HCT116 (cell line): ENCODE results near the gene STT3B.

Experiments
- CTCF ChIP-seq, 3 experiments: fragments of 200-600 bp in 1 of 3; sonication (generic) in 1 of 3; IDR thresholded peaks in 2 of 3; conservative IDR thresholded peaks in 1 of 3; 2 replicates each; pipeline ENCODE4 v1.5.1; 2012 to 2017; ENCODE audit warnings: low read depth in 2 of 3, low read length in 2 of 3, antibody characterized with exemption in 1 of 3, borderline replicate concordance in 1 of 3, control low read depth in 1 of 3, mild to moderate bottlenecking in 1 of 3, mixed read lengths in 1 of 3, mixed run types in 1 of 3, moderate library complexity in 1 of 3; ENCODE audit not compliant: insufficient read depth in 1 of 3
- EZH2 ChIP-seq: fragments of 200-600 bp; sonication (generic); IDR thresholded peaks from 2 replicates; pipeline ENCODE4 v1.6.1; 2017; ENCODE audit warnings: antibody characterized with exemption, mixed run types
- JUND ChIP-seq: IDR thresholded peaks from 2 replicates; pipeline ENCODE4 v1.6.1; 2012
- POLR2A ChIP-seq: IDR thresholded peaks from 2 replicates; pipeline ENCODE4 v1.7.0; 2011; ENCODE audit warnings: borderline replicate concordance; ENCODE audit not compliant: insufficient read depth, insufficient read length; ENCODE audit errors: extremely low read depth
- POLR2AphosphoS5 ChIP-seq: IDR thresholded peaks from 2 replicates; pipeline ENCODE4 v1.6.1; 2011; ENCODE audit warnings: mild to moderate bottlenecking, low read depth, low read length, moderate library complexity
- RAD21 ChIP-seq: IDR thresholded peaks from 2 replicates; pipeline ENCODE4 v1.6.1; 2012; ENCODE audit warnings: low read depth, mild to moderate bottlenecking
- TF ChIP-seq, protein P1 (sequence below): IDR thresholded peaks from 2 replicates; pipeline ENCODE4 v1.6.1; 2011; ENCODE audit warnings: mild to moderate bottlenecking, low read length, moderate library complexity; ENCODE audit not compliant: insufficient replicate concordance; ENCODE audit errors: extremely low read depth

GRCh38 chr3:31648286-31648968 is 115.7 kb downstream of the STT3B start:
- TF ChIP-seq CTCF (IDR thresholded peaks at IDR 0.05 in 2 of 3, conservative IDR thresholded peaks at IDR 0.05 in 1 of 3; ENCODE audit: borderline replicate concordance in 1 of 3, insufficient read depth in 1 of 3, low read depth in 2 of 3, low read length in 2 of 3) (no peak), JUND (no peak), EZH2 (no peak), POLR2A (no peak), RAD21 (no peak), POLR2AphosphoS5 (no peak)
- TF ChIP-seq, protein P1, sequence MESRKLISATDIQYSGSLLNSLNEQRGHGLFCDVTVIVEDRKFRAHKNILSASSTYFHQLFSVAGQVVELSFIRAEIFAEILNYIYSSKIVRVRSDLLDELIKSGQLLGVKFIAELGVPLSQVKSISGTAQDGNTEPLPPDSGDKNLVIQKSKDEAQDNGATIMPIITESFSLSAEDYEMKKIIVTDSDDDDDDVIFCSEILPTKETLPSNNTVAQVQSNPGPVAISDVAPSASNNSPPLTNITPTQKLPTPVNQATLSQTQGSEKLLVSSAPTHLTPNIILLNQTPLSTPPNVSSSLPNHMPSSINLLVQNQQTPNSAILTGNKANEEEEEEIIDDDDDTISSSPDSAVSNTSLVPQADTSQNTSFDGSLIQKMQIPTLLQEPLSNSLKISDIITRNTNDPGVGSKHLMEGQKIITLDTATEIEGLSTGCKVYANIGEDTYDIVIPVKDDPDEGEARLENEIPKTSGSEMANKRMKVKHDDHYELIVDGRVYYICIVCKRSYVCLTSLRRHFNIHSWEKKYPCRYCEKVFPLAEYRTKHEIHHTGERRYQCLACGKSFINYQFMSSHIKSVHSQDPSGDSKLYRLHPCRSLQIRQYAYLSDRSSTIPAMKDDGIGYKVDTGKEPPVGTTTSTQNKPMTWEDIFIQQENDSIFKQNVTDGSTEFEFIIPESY: no peak
